ENCODE measurements around the gene CYTH3. TPM values are rescaled to one million over a fixed set of nuclear protein-coding genes. Genes with fewer than 3 reads are reported as not detected.

The CYTH3 gene
- total and polyA plus RNA-seq, 2 donors (not counting 1 experiment from before 2014, with no cell fraction given) = 39.1 to 73.3 TPM

GRCh38 chr7:6261699-6262098 is 10.7 kb downstream of the CYTH3 start:
- peaks cover 80% of the 10 kb centered on the region for H3K79me2 ChIP-seq (ENCODE audit: control insufficient read depth, insufficient read depth, low read length)
- no peaks in the 10 kb centered on the region for H3K36me3 ChIP-seq (ENCODE audit: control insufficient read depth, insufficient read depth, low read length)
- no peak for DNase-seq (ENCODE audit: low read depth in 2 of 2)
- H3K4me2 ChIP-seq (ENCODE audit: extremely low read depth, insufficient read depth, low read length) = no peak overlapping the region
- no peak overlapping the region for H3K9ac ChIP-seq (ENCODE audit: insufficient read depth, low read length)
- no peaks in the 10 kb centered on the region for H4K20me1 ChIP-seq (ENCODE audit: control insufficient read depth, extremely low read depth, insufficient read depth, low read length)
- TF ChIP-seq CTCF (conservative IDR thresholded peaks at IDR 0.05 in 1 of 2, IDR thresholded peaks at IDR 0.05 in 1 of 2; ENCODE audit: low read depth in 1 of 2, low read length in 2 of 2) (no peak), EZH2 (IDR thresholded peaks at IDR 0.05; ENCODE audit: low read length, missing control alignments) (no peak)
- H3K27ac ChIP-seq (ENCODE audit: insufficient read depth, low read length) = no peak overlapping the region
- no peak overlapping the region for H2AFZ ChIP-seq (ENCODE audit: low read length)
- no peaks in the 10 kb centered on the region for H3K9me3 ChIP-seq (ENCODE audit: control insufficient read depth, insufficient read depth, low read depth, low read length)
- no peak overlapping the region for H3K4me3 ChIP-seq (replicated peaks in 1 of 4; ENCODE audit: control extremely low read depth in 1 of 4, insufficient read depth in 1 of 4, low read depth in 3 of 4, low read length in 4 of 4)
- no peaks in the 10 kb centered on the region for H3K27me3 ChIP-seq (ENCODE audit: control insufficient read depth, insufficient read depth, low read length)
- H3K4me1 ChIP-seq (ENCODE audit: control insufficient read depth, extremely low read depth, insufficient read depth, low read length) = peaks cover 32% of the 10 kb centered on the region

- DNase-seq (ENCODE audit: low read depth in 2 of 2) = peak; percentile 58 to 75
- H3K4me2 ChIP-seq (ENCODE audit: extremely low read depth, insufficient read depth, low read length) = peak overlapping the region; percentile 49
- peak overlapping the region; percentile 76 for H3K27ac ChIP-seq (ENCODE audit: insufficient read depth, low read length)
- no peaks in the 10 kb centered on the region for H3K27me3 ChIP-seq (ENCODE audit: control insufficient read depth, insufficient read depth, low read length)
- H3K79me2 ChIP-seq (ENCODE audit: control insufficient read depth, insufficient read depth, low read length) = peaks cover 79% of the 10 kb centered on the region
- no peak overlapping the region for H3K9ac ChIP-seq (ENCODE audit: insufficient read depth, low read length)
- TF ChIP-seq CTCF (conservative IDR thresholded peaks at IDR 0.05 in 1 of 2, IDR thresholded peaks at IDR 0.05 in 1 of 2; ENCODE audit: low read depth in 1 of 2, low read length in 2 of 2) (no peak), EZH2 (IDR thresholded peaks at IDR 0.05; ENCODE audit: low read length, missing control alignments) (no peak)
- H3K9me3 ChIP-seq (ENCODE audit: control insufficient read depth, insufficient read depth, low read depth, low read length) = no peaks in the 10 kb centered on the region
- H2AFZ ChIP-seq (ENCODE audit: low read length) = no peak overlapping the region
- peaks cover 40% of the 10 kb centered on the region for H3K4me1 ChIP-seq (ENCODE audit: control insufficient read depth, extremely low read depth, insufficient read depth, low read length)
- no peaks in the 10 kb centered on the region for H4K20me1 ChIP-seq (ENCODE audit: control insufficient read depth, extremely low read depth, insufficient read depth, low read length)
- H3K36me3 ChIP-seq (ENCODE audit: control insufficient read depth, insufficient read depth, low read length) = no peaks in the 10 kb centered on the region
- H3K4me3 ChIP-seq (replicated peaks in 1 of 4; ENCODE audit: control extremely low read depth in 1 of 4, insufficient read depth in 1 of 4, low read depth in 3 of 4, low read length in 4 of 4) = no peak overlapping the region
These were observed 11.9 kb downstream of the CYTH3 start for GRCh38 chr7:6260291-6261187.

GRCh38 chr7:6259257-6259656 is 13.2 kb downstream of the CYTH3 start:
- no peak for DNase-seq (ENCODE audit: low read depth in 2 of 2)
- Histone ChIP-seq H3K27me3 (ENCODE audit: control insufficient read depth, insufficient read depth, low read length) (no peaks in the 10 kb centered on the region), H3K4me3 (replicated peaks in 1 of 4; ENCODE audit: control extremely low read depth in 1 of 4, insufficient read depth in 1 of 4, low read depth in 3 of 4, low read length in 4 of 4) (peak overlapping the region in 2 of 4 experiments; percentile 8 to 17), H2AFZ (ENCODE audit: low read length) (no peak overlapping the region), H3K9me3 (ENCODE audit: control insufficient read depth, insufficient read depth, low read depth, low read length) (no peaks in the 10 kb centered on the region), H3K27ac (ENCODE audit: insufficient read depth, low read length) (peak overlapping the region; percentile 83), H3K9ac (ENCODE audit: insufficient read depth, low read length) (peak overlapping the region; percentile 27), H3K79me2 (ENCODE audit: control insufficient read depth, insufficient read depth, low read length) (peaks cover 82% of the 10 kb centered on the region), H3K4me1 (ENCODE audit: control insufficient read depth, extremely low read depth, insufficient read depth, low read length) (peaks cover 47% of the 10 kb centered on the region), H3K4me2 (ENCODE audit: extremely low read depth, insufficient read depth, low read length) (peak overlapping the region; percentile 78), H4K20me1 (ENCODE audit: control insufficient read depth, extremely low read depth, insufficient read depth, low read length) (no peaks in the 10 kb centered on the region), H3K36me3 (ENCODE audit: control insufficient read depth, insufficient read depth, low read length) (no peaks in the 10 kb centered on the region)
- no peak for TF ChIP-seq CTCF (conservative IDR thresholded peaks at IDR 0.05 in 1 of 2, IDR thresholded peaks at IDR 0.05 in 1 of 2; ENCODE audit: low read depth in 1 of 2, low read length in 2 of 2)
- no peak for TF ChIP-seq EZH2 (IDR thresholded peaks at IDR 0.05; ENCODE audit: low read length, missing control alignments)

All from fibroblast of lung (primary cell).